HCT116 (cell line): ENCODE data around the gene SPDEF.

Experiments used
- CTCF ChIP-seq, 3 experiments: fragments of 200-600 bp in 1 of 3; sonication (generic) in 1 of 3; IDR thresholded peaks in 2 of 3; conservative IDR thresholded peaks in 1 of 3; 2 replicates each; pipeline ENCODE4 v1.5.1; 2012 to 2017; ENCODE audit warnings: low read depth in 2 of 3, low read length in 2 of 3, antibody characterized with exemption in 1 of 3, borderline replicate concordance in 1 of 3, control low read depth in 1 of 3, mild to moderate bottlenecking in 1 of 3, mixed read lengths in 1 of 3, mixed run types in 1 of 3, moderate library complexity in 1 of 3; ENCODE audit not compliant: insufficient read depth in 1 of 3
- EZH2 ChIP-seq: fragments of 200-600 bp; sonication (generic); IDR thresholded peaks from 2 replicates; pipeline ENCODE4 v1.6.1; 2017; ENCODE audit warnings: antibody characterized with exemption, mixed run types
- EZH2phosphoT487 ChIP-seq: fragments of 200-600 bp; IDR thresholded peaks from 2 replicates; pipeline ENCODE4 v1.6.1; 2018; ENCODE audit warnings: antibody characterized with exemption, borderline replicate concordance
- POLR2A ChIP-seq: IDR thresholded peaks from 2 replicates; pipeline ENCODE4 v1.7.0; 2011; ENCODE audit warnings: borderline replicate concordance; ENCODE audit not compliant: insufficient read depth, insufficient read length; ENCODE audit errors: extremely low read depth
- POLR2AphosphoS5 ChIP-seq: IDR thresholded peaks from 2 replicates; pipeline ENCODE4 v1.6.1; 2011; ENCODE audit warnings: mild to moderate bottlenecking, low read depth, low read length, moderate library complexity
- TCF7L2 ChIP-seq: IDR thresholded peaks from 2 replicates; pipeline ENCODE4 v1.7.0; 2011; ENCODE audit warnings: borderline replicate concordance, inconsistent platforms; ENCODE audit not compliant: insufficient read depth, insufficient read length; ENCODE audit errors: extremely low read depth
- YY1 ChIP-seq: IDR thresholded peaks from 2 replicates; pipeline ENCODE4 v1.6.1; 2011; ENCODE audit warnings: low read length, low read depth, moderate library complexity, mild to moderate bottlenecking; ENCODE audit not compliant: insufficient replicate concordance; ENCODE audit errors: extremely low read depth
- ZBTB33 ChIP-seq: IDR thresholded peaks from 2 replicates; pipeline ENCODE4 v1.6.1; 2011; ENCODE audit warnings: mild to moderate bottlenecking, low read length, moderate library complexity; ENCODE audit not compliant: insufficient replicate concordance; ENCODE audit errors: extremely low read depth

GRCh38 chr6:34585512-34586061 lies 29.5 kb upstream of the SPDEF start:
- TF ChIP-seq POLR2AphosphoS5, result no peak
- TF ChIP-seq POLR2A, result no peak
- TF ChIP-seq YY1, result no peak
- no peak for TF ChIP-seq TCF7L2
- TF ChIP-seq EZH2, result no peak
- TF ChIP-seq ZBTB33, result no peak
- no peak for TF ChIP-seq CTCF (IDR thresholded peaks at IDR 0.05 in 2 of 3, conservative IDR thresholded peaks at IDR 0.05 in 1 of 3; ENCODE audit: borderline replicate concordance in 1 of 3, insufficient read depth in 1 of 3, low read depth in 2 of 3, low read length in 2 of 3)
- TF ChIP-seq EZH2phosphoT487, result no peak
